ENCODE results near the gene C3. TPM values are rescaled to one million over a fixed set of nuclear protein-coding genes. Genes with fewer than 3 reads are reported as not detected.

Gene C3
- total RNA-seq, 4 donors from 2014 or later, result 28.8 to 155 (median 79.6) TPM

DNA sequence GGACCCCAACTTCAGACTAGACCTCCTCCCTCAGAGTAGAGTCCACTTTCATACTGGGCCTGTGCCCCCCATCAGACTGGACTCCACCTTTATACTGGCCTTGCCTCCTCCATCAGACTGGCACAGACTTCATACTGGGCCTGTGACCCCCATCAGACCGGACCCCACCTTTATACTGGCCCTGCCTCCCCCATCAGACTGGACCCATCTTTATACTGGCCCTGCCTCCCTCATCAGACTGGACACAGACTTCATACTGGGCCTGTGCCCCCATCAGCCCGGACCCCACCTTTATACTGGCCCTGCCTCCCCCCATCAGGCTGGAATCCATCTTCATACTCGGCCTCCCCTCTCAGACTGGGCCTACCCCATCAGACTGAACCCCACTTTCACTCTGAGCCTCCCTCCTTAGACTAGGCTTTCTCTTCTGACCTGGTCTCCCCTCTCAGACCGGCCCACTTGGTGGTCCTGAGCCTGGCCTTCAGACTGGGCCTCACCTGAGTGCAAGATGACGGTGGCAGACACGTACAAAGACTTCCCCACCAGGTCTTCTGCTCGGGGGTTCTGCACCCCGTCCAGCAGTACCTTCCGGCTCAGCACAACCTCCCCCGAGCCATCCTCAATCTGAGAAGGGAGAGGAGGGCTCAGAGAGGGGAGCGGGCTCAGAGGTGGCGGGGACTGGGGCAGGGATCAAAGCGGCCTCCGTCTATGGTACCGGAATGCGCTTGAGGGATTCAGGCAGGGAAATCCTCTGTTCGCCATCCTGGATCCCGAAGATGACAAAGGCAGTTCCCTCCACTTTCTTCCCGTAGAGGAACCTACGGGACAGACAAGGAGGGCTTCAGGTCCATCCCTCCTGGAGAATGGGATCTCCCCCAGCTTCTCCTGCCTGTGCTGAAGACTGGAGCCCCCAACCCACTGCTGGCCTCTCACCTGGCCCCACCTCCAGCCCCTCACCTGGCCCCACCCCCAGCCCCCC lies 7.5 kb downstream of the C3 start:
- no peak for DNase-seq (ENCODE audit: low spot score in 2 of 2)
- TF ChIP-seq, protein P1, sequence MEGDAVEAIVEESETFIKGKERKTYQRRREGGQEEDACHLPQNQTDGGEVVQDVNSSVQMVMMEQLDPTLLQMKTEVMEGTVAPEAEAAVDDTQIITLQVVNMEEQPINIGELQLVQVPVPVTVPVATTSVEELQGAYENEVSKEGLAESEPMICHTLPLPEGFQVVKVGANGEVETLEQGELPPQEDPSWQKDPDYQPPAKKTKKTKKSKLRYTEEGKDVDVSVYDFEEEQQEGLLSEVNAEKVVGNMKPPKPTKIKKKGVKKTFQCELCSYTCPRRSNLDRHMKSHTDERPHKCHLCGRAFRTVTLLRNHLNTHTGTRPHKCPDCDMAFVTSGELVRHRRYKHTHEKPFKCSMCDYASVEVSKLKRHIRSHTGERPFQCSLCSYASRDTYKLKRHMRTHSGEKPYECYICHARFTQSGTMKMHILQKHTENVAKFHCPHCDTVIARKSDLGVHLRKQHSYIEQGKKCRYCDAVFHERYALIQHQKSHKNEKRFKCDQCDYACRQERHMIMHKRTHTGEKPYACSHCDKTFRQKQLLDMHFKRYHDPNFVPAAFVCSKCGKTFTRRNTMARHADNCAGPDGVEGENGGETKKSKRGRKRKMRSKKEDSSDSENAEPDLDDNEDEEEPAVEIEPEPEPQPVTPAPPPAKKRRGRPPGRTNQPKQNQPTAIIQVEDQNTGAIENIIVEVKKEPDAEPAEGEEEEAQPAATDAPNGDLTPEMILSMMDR (IDR thresholded peaks at IDR 0.05), result no peak
- no peak for TF ChIP-seq POLR2A (IDR thresholded peaks at IDR 0.05)
- no peak overlapping the region for H3K4me3 ChIP-seq (ENCODE audit: low read depth, poor library complexity, severe bottlenecking)
- intact Hi-C loops (cut with DNase I; ENCODE audit: low total_unique reads), result no loop called here
- WGBS, 2 donors, result 87 to 88% methylated on average over 20 of the region's 20 CpGs

DNA sequence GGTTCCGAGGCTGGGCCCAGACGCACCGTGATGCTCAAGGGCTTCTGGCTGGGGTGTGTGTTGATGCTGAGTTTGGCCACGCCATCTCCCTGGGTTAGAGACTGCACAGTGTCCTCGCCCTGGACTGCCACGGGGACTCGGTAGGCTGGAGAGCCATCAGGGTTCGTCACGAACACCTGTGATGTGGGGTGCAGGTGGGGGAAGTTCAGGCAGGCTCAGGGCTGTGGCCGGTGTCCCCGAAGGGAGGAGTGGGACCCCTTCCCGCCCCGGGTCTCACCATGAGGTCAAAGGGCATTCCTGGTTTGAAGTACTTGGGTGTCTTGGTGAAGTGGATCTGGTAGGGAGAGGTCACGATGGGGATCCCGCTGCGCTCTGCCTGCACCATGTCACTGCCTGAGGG lies 8.2 kb downstream of the C3 start:
- no peak for TF ChIP-seq POLR2A (IDR thresholded peaks at IDR 0.05)
- TF ChIP-seq, protein P1 (IDR thresholded peaks at IDR 0.05), result no peak
- intact Hi-C loops (cut with DNase I; ENCODE audit: low total_unique reads), result no loop called here
- H3K4me3 ChIP-seq (ENCODE audit: low read depth, poor library complexity, severe bottlenecking), result no peak overlapping the region
- no peak for DNase-seq (ENCODE audit: low spot score in 2 of 2)
- WGBS, 2 donors, result 90 to 95% methylated on average over 11 to 12 of the region's 16 CpGs

DNA sequence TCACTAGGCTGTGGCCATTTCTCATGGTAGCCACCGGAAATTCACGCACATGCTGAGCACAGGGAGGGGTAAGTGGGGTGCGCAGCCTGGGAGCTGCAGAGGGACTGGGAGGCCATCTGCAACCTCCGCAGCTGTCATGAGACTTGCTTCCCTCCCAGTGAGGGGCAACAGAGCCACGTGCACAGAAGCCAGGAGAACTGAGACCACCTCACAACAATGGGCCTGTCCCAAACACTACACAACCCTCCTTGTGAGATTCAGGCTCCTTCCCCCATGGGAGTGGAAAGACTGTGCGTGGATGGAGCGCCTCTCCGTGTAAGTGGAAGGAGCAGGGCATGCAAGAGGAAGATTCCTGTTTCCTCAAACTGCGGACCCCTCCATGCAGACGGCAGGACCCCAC lies 8.8 kb downstream of the C3 start:
- no peak overlapping the region for H3K4me3 ChIP-seq (ENCODE audit: low read depth, poor library complexity, severe bottlenecking)
- no peak for DNase-seq (ENCODE audit: low spot score in 2 of 2)
- TF ChIP-seq, protein P1 (IDR thresholded peaks at IDR 0.05), result no peak
- no peak for TF ChIP-seq POLR2A (IDR thresholded peaks at IDR 0.05)
- WGBS, 2 donors, result 72 to 73% methylated on average over 10 of the region's 10 CpGs
- intact Hi-C loops (cut with DNase I; ENCODE audit: low total_unique reads), result no loop called here

DNA sequence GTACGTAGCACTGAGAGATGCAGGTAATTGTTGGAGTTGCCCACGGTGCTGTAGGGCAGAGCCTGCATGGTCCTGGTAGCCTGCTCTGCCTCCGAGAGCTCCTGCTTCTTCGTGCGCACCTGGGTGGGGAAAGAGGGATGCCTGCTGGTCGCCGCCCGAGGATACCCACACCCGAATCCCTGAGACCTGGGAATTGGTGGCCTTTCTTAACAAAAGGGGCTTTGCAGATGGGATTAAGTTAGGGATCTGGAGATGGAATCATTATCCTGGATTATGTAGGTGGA lies 9.4 kb downstream of the C3 start:
- H3K4me3 ChIP-seq (ENCODE audit: low read depth, poor library complexity, severe bottlenecking), result no peak overlapping the region
- DNase-seq (ENCODE audit: low spot score in 2 of 2), result no peak
- intact Hi-C loops (cut with DNase I; ENCODE audit: low total_unique reads), result no loop called here
- 44 to 65% methylated on average over 6 to 9 of the region's 9 CpGs for WGBS, 2 donors
- TF ChIP-seq POLR2A (IDR thresholded peaks at IDR 0.05), result no peak
- TF ChIP-seq, protein P1 (IDR thresholded peaks at IDR 0.05), result no peak

DNA sequence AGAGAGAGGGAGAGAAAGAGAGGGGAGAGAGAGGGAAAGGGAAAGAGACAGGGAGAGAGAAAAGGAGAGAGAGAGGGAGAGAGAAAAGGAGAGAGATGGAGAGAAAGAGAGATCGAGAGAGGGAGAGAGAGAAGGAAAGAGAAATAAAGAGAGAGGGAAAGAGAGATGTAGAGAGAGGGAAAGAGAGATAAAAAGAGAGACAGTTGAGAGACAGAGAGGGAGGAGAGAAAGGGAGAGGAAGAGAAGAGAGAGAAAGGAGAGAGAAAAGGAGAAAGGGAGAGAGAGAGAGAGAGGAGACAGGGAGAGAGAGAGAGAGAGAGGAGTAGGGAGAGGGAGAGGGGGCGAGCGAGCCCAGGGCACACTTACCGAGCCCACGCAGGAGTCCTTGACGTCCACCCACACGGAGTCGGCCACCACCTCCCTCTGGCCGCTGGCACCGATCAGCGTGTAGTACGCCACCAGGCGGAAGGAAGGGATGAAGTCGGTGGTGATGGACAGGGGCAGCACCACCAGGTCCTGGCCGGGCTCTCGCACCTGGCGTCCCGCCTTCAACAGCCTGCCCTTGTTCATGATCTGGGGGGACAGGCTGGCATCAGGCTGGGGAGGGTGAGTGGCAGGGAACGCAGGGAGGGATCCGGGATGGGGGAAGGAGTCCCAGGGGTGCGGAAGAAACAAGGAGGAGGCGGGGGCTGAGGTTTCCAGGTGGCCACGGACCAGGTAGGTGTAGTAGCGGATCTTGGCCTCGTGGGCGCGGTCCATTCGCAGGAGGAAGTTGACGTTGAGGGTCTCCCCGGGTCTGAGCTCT lies 10.0 kb downstream of the C3 start:
- WGBS, 2 donors, result 28 to 35% methylated on average over 30 of the region's 30 CpGs
- no peak overlapping the region for H3K4me3 ChIP-seq (ENCODE audit: low read depth, poor library complexity, severe bottlenecking)
- DNase-seq (ENCODE audit: low spot score in 2 of 2), result no peak
- intact Hi-C loops (cut with DNase I; ENCODE audit: low total_unique reads), result no loop called here
- TF ChIP-seq, protein P1 (IDR thresholded peaks at IDR 0.05), result no peak
- no peak for TF ChIP-seq POLR2A (IDR thresholded peaks at IDR 0.05)
